Neural progenitor cell (in vitro differentiated cells): Measurements from ENCODE around the gene MBLAC1.

ENCODE experiments used
- EZH2 ChIP-seq: fragments of 200-600 bp; sonication (generic); IDR thresholded peaks from 2 replicates; pipeline ENCODE4 v1.6.1; 2017; ENCODE audit warnings: antibody characterized with exemption, mild to moderate bottlenecking, moderate library complexity
- TF ChIP-seq, protein P1 (sequence below): fragments of 200-600 bp; sonication (generic); IDR thresholded peaks from 2 replicates; pipeline ENCODE4 v1.5.1; 2017; ENCODE audit warnings: antibody characterized with exemption, mild to moderate bottlenecking

DNA sequence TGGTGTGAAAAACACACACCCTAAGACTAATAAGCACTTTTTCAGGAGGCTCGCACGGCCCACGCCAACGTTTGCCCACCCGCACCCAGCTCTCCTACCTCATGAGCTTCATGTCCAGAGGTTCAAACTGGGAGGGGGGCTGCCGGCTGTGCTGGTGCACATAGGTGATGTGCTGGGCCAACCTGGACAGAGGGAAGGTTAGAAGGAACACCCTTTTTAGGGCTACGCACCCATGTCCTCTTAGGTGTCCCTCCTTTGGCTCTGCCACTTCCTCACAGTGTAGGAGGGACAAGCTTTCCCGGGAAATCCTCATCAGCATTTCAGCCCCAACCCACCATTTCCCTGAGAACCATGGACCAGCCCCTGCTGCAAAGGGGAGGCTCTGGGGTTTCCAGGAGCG, 31.5 kb upstream of the MBLAC1 start:
- TF ChIP-seq, protein P1, sequence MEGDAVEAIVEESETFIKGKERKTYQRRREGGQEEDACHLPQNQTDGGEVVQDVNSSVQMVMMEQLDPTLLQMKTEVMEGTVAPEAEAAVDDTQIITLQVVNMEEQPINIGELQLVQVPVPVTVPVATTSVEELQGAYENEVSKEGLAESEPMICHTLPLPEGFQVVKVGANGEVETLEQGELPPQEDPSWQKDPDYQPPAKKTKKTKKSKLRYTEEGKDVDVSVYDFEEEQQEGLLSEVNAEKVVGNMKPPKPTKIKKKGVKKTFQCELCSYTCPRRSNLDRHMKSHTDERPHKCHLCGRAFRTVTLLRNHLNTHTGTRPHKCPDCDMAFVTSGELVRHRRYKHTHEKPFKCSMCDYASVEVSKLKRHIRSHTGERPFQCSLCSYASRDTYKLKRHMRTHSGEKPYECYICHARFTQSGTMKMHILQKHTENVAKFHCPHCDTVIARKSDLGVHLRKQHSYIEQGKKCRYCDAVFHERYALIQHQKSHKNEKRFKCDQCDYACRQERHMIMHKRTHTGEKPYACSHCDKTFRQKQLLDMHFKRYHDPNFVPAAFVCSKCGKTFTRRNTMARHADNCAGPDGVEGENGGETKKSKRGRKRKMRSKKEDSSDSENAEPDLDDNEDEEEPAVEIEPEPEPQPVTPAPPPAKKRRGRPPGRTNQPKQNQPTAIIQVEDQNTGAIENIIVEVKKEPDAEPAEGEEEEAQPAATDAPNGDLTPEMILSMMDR, result no peak
- TF ChIP-seq EZH2, result no peak
